ENCODE measurements around the gene CPSF4. TPM values are rescaled to one million over a fixed set of nuclear protein-coding genes. Genes with fewer than 3 reads are reported as not detected.

Gene CPSF4
- total RNA-seq, 1 donor from 2014 or later = 37.9 TPM

DNA sequence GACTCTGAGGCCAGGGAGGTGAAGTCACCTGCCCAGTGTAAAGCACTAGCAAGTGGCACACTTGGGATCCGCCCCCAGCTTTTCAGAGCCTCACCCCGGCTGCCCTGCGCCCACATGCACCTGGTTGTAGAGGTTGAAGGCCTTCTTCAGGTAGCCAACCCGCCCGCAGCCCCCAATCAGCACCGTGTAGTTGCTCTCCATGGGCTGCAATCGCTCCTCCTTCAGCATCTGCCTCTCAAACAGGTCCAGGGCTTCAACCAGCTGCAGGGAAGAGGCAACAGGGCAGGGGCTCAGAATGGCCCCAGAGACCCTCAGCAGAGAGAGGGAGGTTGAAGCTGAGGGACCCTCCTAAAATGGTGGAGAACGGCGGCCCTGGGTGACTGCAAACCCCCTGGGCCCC, 5.6 kb upstream of the CPSF4 start:
- Mint-ChIP-seq H3K27me3 (ENCODE audit: unreplicated experiment) (no peaks in the 10 kb centered on the region), H3K27ac (ENCODE audit: unreplicated experiment) (no peak overlapping the region), H3K36me3 (ENCODE audit: unreplicated experiment) (peaks cover 19% of the 10 kb centered on the region), H3K4me1 (ENCODE audit: unreplicated experiment) (peaks cover 2% of the 10 kb centered on the region), H3K9me3 (ENCODE audit: unreplicated experiment) (no peaks in the 10 kb centered on the region), H3K4me3 (ENCODE audit: unreplicated experiment) (no peak overlapping the region)
- TF ChIP-seq, protein P1, sequence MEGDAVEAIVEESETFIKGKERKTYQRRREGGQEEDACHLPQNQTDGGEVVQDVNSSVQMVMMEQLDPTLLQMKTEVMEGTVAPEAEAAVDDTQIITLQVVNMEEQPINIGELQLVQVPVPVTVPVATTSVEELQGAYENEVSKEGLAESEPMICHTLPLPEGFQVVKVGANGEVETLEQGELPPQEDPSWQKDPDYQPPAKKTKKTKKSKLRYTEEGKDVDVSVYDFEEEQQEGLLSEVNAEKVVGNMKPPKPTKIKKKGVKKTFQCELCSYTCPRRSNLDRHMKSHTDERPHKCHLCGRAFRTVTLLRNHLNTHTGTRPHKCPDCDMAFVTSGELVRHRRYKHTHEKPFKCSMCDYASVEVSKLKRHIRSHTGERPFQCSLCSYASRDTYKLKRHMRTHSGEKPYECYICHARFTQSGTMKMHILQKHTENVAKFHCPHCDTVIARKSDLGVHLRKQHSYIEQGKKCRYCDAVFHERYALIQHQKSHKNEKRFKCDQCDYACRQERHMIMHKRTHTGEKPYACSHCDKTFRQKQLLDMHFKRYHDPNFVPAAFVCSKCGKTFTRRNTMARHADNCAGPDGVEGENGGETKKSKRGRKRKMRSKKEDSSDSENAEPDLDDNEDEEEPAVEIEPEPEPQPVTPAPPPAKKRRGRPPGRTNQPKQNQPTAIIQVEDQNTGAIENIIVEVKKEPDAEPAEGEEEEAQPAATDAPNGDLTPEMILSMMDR (IDR thresholded peaks at IDR 0.05) = no peak
- no peak for DNase-seq (ENCODE audit: extremely low spot score, unreplicated experiment)

DNA sequence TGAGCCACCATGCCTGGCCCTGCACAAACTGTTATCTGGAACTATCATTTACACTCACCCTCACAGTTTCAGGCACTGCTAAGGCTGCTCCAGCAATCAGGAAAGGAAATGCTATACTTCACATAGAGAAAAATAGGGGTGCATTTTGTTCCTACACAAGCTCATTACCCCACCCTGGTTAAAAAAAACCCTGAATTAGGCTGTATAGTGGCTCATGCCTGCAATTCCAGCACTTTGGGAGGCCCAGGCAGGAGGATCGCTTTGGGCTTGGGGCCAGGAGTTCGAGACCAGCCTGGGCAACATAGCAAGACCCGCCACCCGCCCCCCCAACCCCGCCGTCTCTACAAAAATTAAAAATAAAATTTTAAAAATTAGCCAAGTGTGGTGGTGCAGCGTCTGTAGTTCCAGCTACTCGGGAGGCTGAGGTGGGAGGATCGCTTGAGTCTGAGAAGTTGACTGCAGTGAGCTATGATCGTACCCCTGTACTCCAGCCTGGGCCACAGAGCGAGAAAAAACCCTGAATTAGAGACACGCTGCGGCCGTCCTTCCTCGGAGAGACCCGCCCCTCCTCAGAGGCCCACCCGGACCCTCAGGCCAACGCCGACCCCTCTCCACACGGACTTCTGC, 684 bp upstream of the CPSF4 start:
- Mint-ChIP-seq H3K27me3 (ENCODE audit: unreplicated experiment) (no peaks in the 10 kb centered on the region), H3K4me3 (ENCODE audit: unreplicated experiment) (peak overlapping the region; percentile 99), H3K36me3 (ENCODE audit: unreplicated experiment) (peaks cover 21% of the 10 kb centered on the region), H3K9me3 (ENCODE audit: unreplicated experiment) (no peaks in the 10 kb centered on the region), H3K4me1 (ENCODE audit: unreplicated experiment) (peaks cover 23% of the 10 kb centered on the region), H3K27ac (ENCODE audit: unreplicated experiment) (peak overlapping the region; percentile 96)
- TF ChIP-seq, protein P1 (IDR thresholded peaks at IDR 0.05) = no peak
- DNase-seq (ENCODE audit: extremely low spot score, unreplicated experiment) = no peak

DNA sequence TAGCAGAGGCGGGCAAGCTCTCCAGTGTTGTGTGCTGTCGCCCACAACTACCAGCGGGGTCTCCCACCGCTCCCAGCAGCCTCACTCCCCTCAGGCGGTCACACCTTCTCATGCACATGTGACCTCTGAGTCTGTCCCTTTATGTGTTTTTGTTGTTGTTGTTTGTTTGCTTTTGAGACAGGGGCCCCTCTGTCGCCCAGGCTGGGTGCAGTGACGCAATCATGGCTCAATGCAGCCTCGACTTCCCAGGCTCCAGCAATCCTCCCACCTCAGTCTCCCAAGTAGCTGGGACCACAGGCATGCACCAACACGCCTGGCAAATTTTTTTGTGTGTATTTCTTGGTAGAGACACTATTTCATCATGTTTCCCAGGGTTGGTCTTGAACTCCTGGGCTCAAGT, 1.5 kb downstream of the CPSF4 start:
- Mint-ChIP-seq H3K9me3 (ENCODE audit: unreplicated experiment) (no peaks in the 10 kb centered on the region), H3K27me3 (ENCODE audit: unreplicated experiment) (no peaks in the 10 kb centered on the region), H3K4me1 (ENCODE audit: unreplicated experiment) (peaks cover 25% of the 10 kb centered on the region), H3K36me3 (ENCODE audit: unreplicated experiment) (peaks cover 20% of the 10 kb centered on the region), H3K4me3 (ENCODE audit: unreplicated experiment) (peak overlapping the region; percentile 99), H3K27ac (ENCODE audit: unreplicated experiment) (peak overlapping the region; percentile 96)
- TF ChIP-seq, protein P1 (IDR thresholded peaks at IDR 0.05) = no peak
- DNase-seq (ENCODE audit: extremely low spot score, unreplicated experiment) = no peak

DNA sequence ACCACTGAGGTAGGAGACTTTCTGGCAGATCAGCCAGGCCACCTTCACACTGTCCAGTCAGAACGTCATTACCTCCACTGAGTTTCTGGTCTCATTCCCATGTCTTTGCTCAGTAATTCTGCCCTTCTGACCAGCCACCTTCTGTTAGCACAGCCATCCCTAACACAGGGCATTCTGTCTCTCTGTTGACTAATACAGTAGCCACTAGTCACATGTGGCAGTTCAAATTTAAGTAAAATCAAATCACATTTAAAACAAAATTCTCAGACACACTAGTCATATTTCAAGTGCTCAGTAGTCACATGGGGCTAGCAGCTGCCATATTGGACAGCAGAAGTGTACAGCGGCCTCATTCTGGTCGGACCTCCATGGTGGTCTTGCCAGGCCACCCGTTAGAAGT, 7.4 kb downstream of the CPSF4 start:
- H3K27ac Mint-ChIP-seq (ENCODE audit: unreplicated experiment) = no peak overlapping the region
- H3K36me3 Mint-ChIP-seq (ENCODE audit: unreplicated experiment) = peaks cover 43% of the 10 kb centered on the region
- H3K4me3 Mint-ChIP-seq (ENCODE audit: unreplicated experiment) = no peak overlapping the region
- no peaks in the 10 kb centered on the region for H3K9me3 Mint-ChIP-seq (ENCODE audit: unreplicated experiment)
- H3K27me3 Mint-ChIP-seq (ENCODE audit: unreplicated experiment) = no peaks in the 10 kb centered on the region
- DNase-seq (ENCODE audit: extremely low spot score, unreplicated experiment) = no peak
- TF ChIP-seq, protein P1 (IDR thresholded peaks at IDR 0.05) = no peak
- peaks cover 8% of the 10 kb centered on the region for H3K4me1 Mint-ChIP-seq (ENCODE audit: unreplicated experiment)

DNA sequence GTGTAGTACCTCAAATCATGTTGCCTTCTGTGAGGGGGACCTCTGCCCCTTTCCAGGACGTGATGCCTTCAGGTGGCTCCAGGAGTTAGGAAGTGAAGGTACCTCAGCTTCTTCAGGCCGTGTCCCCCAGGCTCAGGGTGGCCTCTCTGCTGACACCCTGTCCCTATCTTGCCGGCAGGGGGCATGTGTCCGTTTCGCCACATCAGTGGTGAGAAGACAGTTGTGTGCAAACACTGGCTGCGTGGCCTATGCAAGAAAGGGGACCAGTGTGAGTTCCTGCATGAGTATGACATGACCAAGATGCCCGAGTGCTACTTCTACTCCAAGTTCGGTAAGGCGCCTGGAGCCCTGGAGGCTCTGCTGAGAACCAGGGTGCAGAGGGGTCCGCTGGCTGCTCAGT, 9.2 kb downstream of the CPSF4 start:
- peaks cover 41% of the 10 kb centered on the region for H3K36me3 Mint-ChIP-seq (ENCODE audit: unreplicated experiment)
- peaks cover 2% of the 10 kb centered on the region for H3K4me1 Mint-ChIP-seq (ENCODE audit: unreplicated experiment)
- H3K27me3 Mint-ChIP-seq (ENCODE audit: unreplicated experiment) = no peaks in the 10 kb centered on the region
- no peak for DNase-seq (ENCODE audit: extremely low spot score, unreplicated experiment)
- TF ChIP-seq, protein P1 (IDR thresholded peaks at IDR 0.05) = no peak
- H3K9me3 Mint-ChIP-seq (ENCODE audit: unreplicated experiment) = no peaks in the 10 kb centered on the region
- H3K4me3 Mint-ChIP-seq (ENCODE audit: unreplicated experiment) = no peak overlapping the region
- no peak overlapping the region for H3K27ac Mint-ChIP-seq (ENCODE audit: unreplicated experiment)
